ENCODE measurements around the gene ZNF821.

ZNF821 gene

GRCh38 chr16:71883849-71884638 lies at the start of gene ZNF821:
ZNF821 (minus strand) TSS chr16:71884182; CDS start chr16:71879946, 4,236 bp downstream.
- DNase-seq (ENCODE audit: low read depth) = peak; percentile 63
- peak within 1 kb of the TSS; percentile 80 for H3K4me3 ChIP-seq (ENCODE audit: low read length)
- TF ChIP-seq CTCF (conservative IDR thresholded peaks at IDR 0.05; ENCODE audit: low read length) = no peak

- no peak overlapping the region for H3K4me3 ChIP-seq (ENCODE audit: low read length)
- DNase-seq (ENCODE audit: low read depth) = no peak
- TF ChIP-seq CTCF (conservative IDR thresholded peaks at IDR 0.05; ENCODE audit: low read length) = no peak
Observed at GRCh38 chr16:71933017-71933416, 49.0 kb upstream of the ZNF821 start.

GRCh38 chr16:71931599-71931998 lies 47.6 kb upstream of the ZNF821 start:
- DNase-seq (ENCODE audit: low read depth) = no peak
- TF ChIP-seq CTCF (conservative IDR thresholded peaks at IDR 0.05; ENCODE audit: low read length) = no peak
- H3K4me3 ChIP-seq (ENCODE audit: low read length) = no peak overlapping the region

- H3K4me3 ChIP-seq (ENCODE audit: low read length) = no peak overlapping the region
- no peak for TF ChIP-seq CTCF (conservative IDR thresholded peaks at IDR 0.05; ENCODE audit: low read length)
- DNase-seq (ENCODE audit: low read depth) = no peak
Observed at GRCh38 chr16:71931001-71931400, 47.0 kb upstream of the ZNF821 start.

DNA sequence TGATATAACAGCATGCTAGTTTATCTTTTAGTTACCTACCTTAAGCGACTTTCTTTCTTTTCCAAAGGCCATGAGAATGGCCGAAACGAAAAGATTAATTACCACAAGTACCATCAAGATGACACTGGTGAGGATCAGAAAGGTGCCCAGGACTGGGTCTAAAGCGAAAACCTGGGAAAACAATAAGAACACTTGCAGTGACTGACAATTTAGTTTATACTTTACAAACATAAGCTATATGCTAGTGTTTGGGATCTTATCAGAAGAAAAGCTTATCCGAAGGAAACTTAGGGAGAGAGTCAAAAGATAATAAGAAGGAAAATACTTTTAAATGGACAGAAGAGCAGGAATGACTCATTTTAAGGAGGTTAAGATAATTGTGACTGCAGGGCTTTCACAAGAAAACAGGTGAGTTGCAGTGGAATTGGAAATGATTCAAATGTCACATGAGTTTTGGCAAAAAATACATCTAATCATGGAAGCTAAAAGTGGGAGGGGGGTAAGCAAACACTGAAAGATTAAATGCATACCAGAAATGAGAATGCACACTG lies 46.1 kb upstream of the ZNF821 start:
- no peak for DNase-seq (ENCODE audit: low read depth)
- H3K4me3 ChIP-seq (ENCODE audit: low read length) = no peak overlapping the region
- TF ChIP-seq CTCF (conservative IDR thresholded peaks at IDR 0.05; ENCODE audit: low read length) = no peak

DNA sequence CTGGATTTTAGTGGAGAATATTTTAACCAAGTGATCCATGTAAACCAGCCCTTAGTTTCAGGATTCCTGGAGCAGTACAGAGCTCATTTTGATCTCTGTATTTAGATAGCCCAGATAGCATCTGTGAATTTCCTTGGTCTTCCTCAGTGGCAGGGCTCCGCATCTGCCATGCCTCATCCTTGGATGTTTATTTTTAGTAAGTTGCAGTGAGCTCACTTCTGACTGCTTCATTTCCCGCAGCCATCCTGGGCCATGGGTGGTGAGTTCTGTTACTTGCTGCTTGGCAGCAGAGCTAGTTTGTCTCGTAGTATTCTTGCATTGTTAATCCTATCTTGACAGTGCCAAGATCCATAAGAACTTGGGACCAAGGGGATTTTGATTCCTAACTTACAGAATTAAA lies 45.1 kb upstream of the ZNF821 start:
- TF ChIP-seq CTCF (conservative IDR thresholded peaks at IDR 0.05; ENCODE audit: low read length) = no peak
- peak; percentile 67 for DNase-seq (ENCODE audit: low read depth)
- H3K4me3 ChIP-seq (ENCODE audit: low read length) = no peak overlapping the region

- H3K4me3 ChIP-seq (ENCODE audit: low read length) = no peak overlapping the region
- no peak for TF ChIP-seq CTCF (conservative IDR thresholded peaks at IDR 0.05; ENCODE audit: low read length)
- DNase-seq (ENCODE audit: low read depth) = no peak
Observed at GRCh38 chr16:71927787-71928186, 43.8 kb upstream of the ZNF821 start.

Measured in AG10803 (cell line).